ENCODE data around the gene GAMT. TPM values are rescaled to one million over a fixed set of nuclear protein-coding genes. Genes with fewer than 3 reads are reported as not detected.

Gene GAMT
- total and polyA plus RNA-seq, 2 experiments from 2014 or later, result 21.5 to 36.9 TPM

GRCh38 chr19:1410789-1411188 is 9.4 kb upstream of the GAMT start:
- Mint-ChIP-seq H3K27ac (peak overlapping the region; percentile 78), H3K27me3 (ENCODE audit: insufficient read depth, low read depth, poor library complexity) (peaks cover 30% of the 10 kb centered on the region), H3K36me3 (ENCODE audit: low read depth) (peaks cover 32% of the 10 kb centered on the region), H3K9me3 (no peaks in the 10 kb centered on the region), H3K4me3 (peak overlapping the region; percentile 95), H3K4me1 (peaks cover 48% of the 10 kb centered on the region)
- Histone ChIP-seq H3K36me3 (ENCODE audit: insufficient read depth) (no peaks in the 10 kb centered on the region), H3F3A (replicated peaks; ENCODE audit: low read depth) (peaks cover 10% of the 10 kb centered on the region), H3K4me3 (0 out of 2 replicates have a peak overlapping the region, but pooled peaks have one; percentile 17), H3K4me2 (peak overlapping the region; percentile 96; the same call in 1 of the 2 replicates), H3K27ac (ENCODE audit: low read depth) (peak overlapping the region; percentile 85), H4K20me1 (replicated peaks; ENCODE audit: insufficient read depth) (peaks cover 49% of the 10 kb centered on the region), H2AFZ (no peak overlapping the region), H3K9me2 (ENCODE audit: insufficient read depth) (no peaks in the 10 kb centered on the region), H3K79me2 (replicated peaks; ENCODE audit: insufficient read depth) (peaks cover 80% of the 10 kb centered on the region), H3K27me3 (ENCODE audit: insufficient read depth) (no peaks in the 10 kb centered on the region), H3K4me1 (ENCODE audit: insufficient read depth) (peaks cover 26% of the 10 kb centered on the region)
- TF ChIP-seq CTCF (conservative IDR thresholded peaks at IDR 0.05; ENCODE audit: low read depth in 2 of 2) (no peak), ZNF114 (CRISPR knock-in tag; IDR thresholded peaks at IDR 0.05) (no peak), NANOG (IDR thresholded peaks at IDR 0.05; ENCODE audit: borderline replicate concordance) (no peak), ZNF331 (CRISPR knock-in tag; IDR thresholded peaks at IDR 0.05; ENCODE audit: low read depth) (no peak), POLR2AphosphoS5 (IDR thresholded peaks at IDR 0.05; ENCODE audit: low read depth) (no peak), STAT1 (IDR thresholded peaks at IDR 0.05; ENCODE audit: unreplicated experiment) (no peak), EZH2phosphoT487 (IDR thresholded peaks at IDR 0.05; ENCODE audit: unreplicated experiment) (no peak), ETS1 (IDR thresholded peaks at IDR 0.05) (no peak), JUNB (IDR thresholded peaks at IDR 0.05; ENCODE audit: unreplicated experiment) (no peak), EZH2 (IDR thresholded peaks at IDR 0.05; ENCODE audit: low read depth, unreplicated experiment) (no peak), ZNF462 (CRISPR knock-in tag; IDR thresholded peaks at IDR 0.05) (no peak), CREB1 (CRISPR knock-in tag; IDR thresholded peaks at IDR 0.05; ENCODE audit: low read depth) (no peak), REST (IDR thresholded peaks at IDR 0.05; ENCODE audit: unreplicated experiment) (no peak)
- DNase-seq (ENCODE audit: low spot score) (no peak), ATAC-seq (no peak)

All from GM23338 (cell line).